ENCODE data around the gene IQSEC1.

Gene IQSEC1

DNA sequence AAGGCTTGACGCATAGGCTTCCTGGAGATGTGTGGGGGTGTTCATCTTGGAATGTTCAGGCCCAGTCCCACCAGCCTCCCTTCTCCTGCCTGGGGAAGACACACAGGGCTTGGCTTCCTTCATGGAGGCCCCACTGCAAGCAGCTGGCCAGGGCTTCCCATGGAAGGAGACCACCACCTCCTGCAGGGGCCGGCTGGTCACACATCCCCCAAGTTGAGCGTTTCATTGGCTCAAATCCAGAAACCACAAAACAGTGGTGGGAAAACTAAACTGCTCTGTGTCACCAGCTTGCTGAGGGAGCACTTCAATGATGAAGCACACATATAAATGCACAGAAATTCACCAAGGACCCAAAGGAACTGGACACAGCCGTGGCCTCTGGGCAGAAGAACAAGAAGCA lies 8.3 kb downstream of the IQSEC1 start:
- Histone ChIP-seq H3K36me3 (ENCODE audit: insufficient read depth, low read length) (no peaks in the 10 kb centered on the region), H3K27me3 (ENCODE audit: insufficient read depth, low read length) (no peaks in the 10 kb centered on the region), H3K4me1 (ENCODE audit: insufficient read depth, low read length) (no peaks in the 10 kb centered on the region), H3K4me3 (ENCODE audit: low read length) (no peak overlapping the region), H3K9ac (ENCODE audit: low read depth, low read length) (no peak overlapping the region), H3K9me3 (ENCODE audit: insufficient read depth, low read depth, low read length) (no peaks in the 10 kb centered on the region), H3K27ac (ENCODE audit: low read depth, low read length) (no peak overlapping the region)
- WGBS = 88% methylated on average over 4 of the region's 4 CpGs

DNA sequence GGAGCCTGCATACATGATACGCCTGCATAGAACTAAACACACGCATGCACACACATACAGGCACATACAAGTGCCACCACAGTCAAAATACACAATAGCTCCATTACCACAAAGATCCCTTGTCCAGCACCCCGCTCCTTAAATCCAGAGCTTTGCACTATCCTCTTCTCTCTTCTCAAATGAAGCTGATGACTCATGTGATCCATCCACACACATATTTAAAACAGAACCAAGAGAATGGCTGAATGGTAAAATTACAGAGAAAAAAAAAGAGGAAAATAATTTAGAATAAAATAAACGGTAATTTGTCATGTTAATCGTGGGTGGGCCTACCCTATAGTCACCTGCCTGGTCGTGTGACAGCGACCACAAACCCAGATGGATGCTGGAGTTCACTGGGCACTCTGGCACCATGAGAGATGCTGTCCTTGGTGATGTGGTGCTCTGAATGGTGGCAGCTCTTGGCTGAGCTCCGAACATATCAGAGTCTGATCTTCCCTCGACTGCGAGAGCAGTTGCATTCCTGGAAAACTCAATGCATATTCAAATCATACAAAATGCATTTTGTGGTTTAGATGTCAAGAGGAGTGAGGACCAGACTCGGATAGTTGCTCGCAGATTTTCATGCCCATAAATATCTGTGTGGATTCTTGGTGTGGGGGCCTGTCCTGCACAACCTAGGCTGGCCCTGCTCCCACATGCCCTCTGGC lies 8.9 kb downstream of the IQSEC1 start:
- Histone ChIP-seq H3K9me3 (ENCODE audit: insufficient read depth, low read depth, low read length) (no peaks in the 10 kb centered on the region), H3K9ac (ENCODE audit: low read depth, low read length) (no peak overlapping the region), H3K27me3 (ENCODE audit: insufficient read depth, low read length) (no peaks in the 10 kb centered on the region), H3K4me1 (ENCODE audit: insufficient read depth, low read length) (no peaks in the 10 kb centered on the region), H3K4me3 (ENCODE audit: low read length) (no peak overlapping the region), H3K27ac (ENCODE audit: low read depth, low read length) (no peak overlapping the region), H3K36me3 (ENCODE audit: insufficient read depth, low read length) (no peaks in the 10 kb centered on the region)
- 94% methylated on average over 12 of the region's 12 CpGs for WGBS

DNA sequence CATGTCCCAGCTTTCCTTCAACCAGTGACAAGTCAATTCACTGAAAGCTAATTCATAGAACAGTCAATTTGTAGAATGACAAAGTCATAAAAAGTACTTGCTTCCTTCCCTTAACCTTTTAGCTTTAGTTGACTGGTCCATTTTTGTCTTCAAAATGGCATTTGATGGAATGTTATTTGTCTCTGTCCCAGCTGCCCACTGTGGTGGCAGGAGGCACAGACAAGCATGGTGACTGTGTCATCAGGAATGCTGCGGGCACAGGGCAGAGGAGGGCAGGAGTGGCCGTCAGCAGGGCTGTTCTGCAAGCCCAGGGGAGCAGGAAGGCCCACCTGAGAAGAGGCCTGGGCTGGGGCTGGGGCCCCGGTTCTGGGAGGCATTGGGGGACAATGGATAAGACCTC lies 10.0 kb downstream of the IQSEC1 start:
- H3K27ac ChIP-seq (ENCODE audit: low read depth, low read length) = no peak overlapping the region
- WGBS = 89% methylated on average over 3 of the region's 3 CpGs
- H3K36me3 ChIP-seq (ENCODE audit: insufficient read depth, low read length) = no peaks in the 10 kb centered on the region
- H3K9me3 ChIP-seq (ENCODE audit: insufficient read depth, low read depth, low read length) = no peaks in the 10 kb centered on the region
- H3K9ac ChIP-seq (ENCODE audit: low read depth, low read length) = no peak overlapping the region
- no peaks in the 10 kb centered on the region for H3K27me3 ChIP-seq (ENCODE audit: insufficient read depth, low read length)
- no peak overlapping the region for H3K4me3 ChIP-seq (ENCODE audit: low read length)
- no peaks in the 10 kb centered on the region for H3K4me1 ChIP-seq (ENCODE audit: insufficient read depth, low read length)

DNA sequence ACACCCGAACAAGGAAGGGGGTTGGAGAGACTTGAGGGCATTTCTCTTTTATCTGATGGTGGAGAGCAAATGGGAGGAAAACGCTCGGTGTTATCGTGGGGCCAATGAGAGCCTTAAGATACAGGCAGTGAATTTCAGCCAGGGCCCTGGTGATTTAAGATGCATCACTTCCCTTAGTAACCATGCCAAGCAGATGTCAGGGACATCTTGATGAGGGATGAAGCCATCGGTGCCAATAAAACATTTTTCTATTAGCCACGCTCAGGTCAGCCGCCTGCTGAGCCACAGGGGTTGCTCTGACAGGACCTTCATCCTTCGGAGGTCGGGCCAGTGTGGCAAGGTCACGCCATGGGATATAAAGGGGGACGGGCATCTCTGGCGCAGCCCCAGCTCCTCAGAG lies 10.6 kb downstream of the IQSEC1 start:
- Histone ChIP-seq H3K27me3 (ENCODE audit: insufficient read depth, low read length) (no peaks in the 10 kb centered on the region), H3K9ac (ENCODE audit: low read depth, low read length) (no peak overlapping the region), H3K4me3 (ENCODE audit: low read length) (no peak overlapping the region), H3K9me3 (ENCODE audit: insufficient read depth, low read depth, low read length) (no peaks in the 10 kb centered on the region), H3K27ac (ENCODE audit: low read depth, low read length) (no peak overlapping the region), H3K36me3 (ENCODE audit: insufficient read depth, low read length) (no peaks in the 10 kb centered on the region), H3K4me1 (ENCODE audit: insufficient read depth, low read length) (no peaks in the 10 kb centered on the region)
- WGBS = 87% methylated on average over 12 of the region's 12 CpGs

DNA sequence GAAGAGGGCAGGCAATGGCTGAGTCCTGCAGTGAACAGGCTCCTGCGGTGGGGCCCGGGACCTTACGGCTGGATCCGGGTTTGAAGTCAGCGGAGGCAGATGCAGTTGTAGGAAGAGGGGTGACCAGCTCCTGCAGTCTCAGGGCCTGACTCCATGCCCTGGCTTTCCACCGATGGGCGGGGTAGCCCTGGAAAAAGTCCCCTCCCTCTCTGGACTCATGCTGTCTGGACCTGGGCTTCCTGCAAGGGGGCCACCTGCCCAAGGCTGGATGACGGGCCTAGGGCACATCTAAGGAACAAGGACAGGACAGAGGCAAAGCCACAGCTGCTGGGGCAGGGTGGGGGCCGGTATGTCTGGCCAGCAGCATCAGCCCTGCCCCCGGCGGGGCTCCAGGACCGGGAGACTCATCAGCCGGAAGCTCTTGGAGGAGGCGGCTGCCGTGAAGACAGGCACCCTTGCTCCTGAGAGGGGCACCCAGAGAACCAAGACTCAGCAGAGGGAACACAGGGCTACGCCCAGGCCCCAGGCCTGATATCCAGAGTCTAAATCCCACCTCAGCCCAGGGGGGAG lies 12.8 kb downstream of the IQSEC1 start:
- 86% methylated on average over 16 of the region's 16 CpGs for WGBS
- Histone ChIP-seq H3K9ac (ENCODE audit: low read depth, low read length) (no peak overlapping the region), H3K36me3 (ENCODE audit: insufficient read depth, low read length) (no peaks in the 10 kb centered on the region), H3K4me1 (ENCODE audit: insufficient read depth, low read length) (no peaks in the 10 kb centered on the region), H3K27me3 (ENCODE audit: insufficient read depth, low read length) (no peaks in the 10 kb centered on the region), H3K27ac (ENCODE audit: low read depth, low read length) (no peak overlapping the region), H3K4me3 (ENCODE audit: low read length) (no peak overlapping the region), H3K9me3 (ENCODE audit: insufficient read depth, low read depth, low read length) (no peaks in the 10 kb centered on the region)

DNA sequence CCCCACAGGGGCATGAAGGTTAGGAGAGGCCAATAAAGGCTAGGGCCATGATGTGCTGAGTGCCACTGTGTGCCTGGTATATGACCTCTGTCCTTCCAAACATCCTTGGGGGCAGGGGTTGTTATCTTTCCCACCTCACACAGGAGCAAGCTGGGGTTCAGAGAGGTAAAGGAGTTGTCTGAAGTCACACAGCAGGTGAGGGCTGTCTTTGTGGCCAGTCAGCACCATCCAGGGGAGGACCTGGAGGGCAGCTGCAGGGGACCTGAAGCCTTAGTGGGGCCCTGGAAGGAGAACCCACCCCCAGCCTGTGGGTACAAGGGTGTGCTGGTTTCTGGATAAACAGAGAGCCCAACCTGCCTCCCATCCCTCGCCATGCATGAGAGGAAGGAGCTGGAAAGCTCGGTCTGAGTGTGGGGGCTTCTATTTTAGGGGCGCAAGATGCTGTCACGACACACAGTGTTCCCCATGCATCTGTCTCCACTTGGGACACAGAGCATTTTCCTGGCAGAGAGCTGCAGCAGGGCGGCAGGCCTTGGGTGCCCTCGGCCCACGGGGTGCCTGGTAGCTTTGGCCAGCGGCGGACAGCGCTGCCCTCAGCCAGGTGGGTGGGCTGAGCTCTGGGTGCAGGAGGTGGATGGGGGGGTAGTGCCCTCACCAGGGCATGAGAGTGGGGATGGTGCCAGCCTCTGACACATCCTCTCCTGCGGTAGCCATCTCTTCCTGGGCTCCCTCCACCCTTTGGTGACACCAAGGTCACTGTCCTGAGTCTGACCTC lies 14.7 kb downstream of the IQSEC1 start:
- no peaks in the 10 kb centered on the region for H3K9me3 ChIP-seq (ENCODE audit: insufficient read depth, low read depth, low read length)
- H3K36me3 ChIP-seq (ENCODE audit: insufficient read depth, low read length) = no peaks in the 10 kb centered on the region
- no peak overlapping the region for H3K4me3 ChIP-seq (ENCODE audit: low read length)
- no peaks in the 10 kb centered on the region for H3K27me3 ChIP-seq (ENCODE audit: insufficient read depth, low read length)
- H3K27ac ChIP-seq (ENCODE audit: low read depth, low read length) = no peak overlapping the region
- no peaks in the 10 kb centered on the region for H3K4me1 ChIP-seq (ENCODE audit: insufficient read depth, low read length)
- no peak overlapping the region for H3K9ac ChIP-seq (ENCODE audit: low read depth, low read length)
- 95% methylated on average over 11 of the region's 11 CpGs for WGBS

DNA sequence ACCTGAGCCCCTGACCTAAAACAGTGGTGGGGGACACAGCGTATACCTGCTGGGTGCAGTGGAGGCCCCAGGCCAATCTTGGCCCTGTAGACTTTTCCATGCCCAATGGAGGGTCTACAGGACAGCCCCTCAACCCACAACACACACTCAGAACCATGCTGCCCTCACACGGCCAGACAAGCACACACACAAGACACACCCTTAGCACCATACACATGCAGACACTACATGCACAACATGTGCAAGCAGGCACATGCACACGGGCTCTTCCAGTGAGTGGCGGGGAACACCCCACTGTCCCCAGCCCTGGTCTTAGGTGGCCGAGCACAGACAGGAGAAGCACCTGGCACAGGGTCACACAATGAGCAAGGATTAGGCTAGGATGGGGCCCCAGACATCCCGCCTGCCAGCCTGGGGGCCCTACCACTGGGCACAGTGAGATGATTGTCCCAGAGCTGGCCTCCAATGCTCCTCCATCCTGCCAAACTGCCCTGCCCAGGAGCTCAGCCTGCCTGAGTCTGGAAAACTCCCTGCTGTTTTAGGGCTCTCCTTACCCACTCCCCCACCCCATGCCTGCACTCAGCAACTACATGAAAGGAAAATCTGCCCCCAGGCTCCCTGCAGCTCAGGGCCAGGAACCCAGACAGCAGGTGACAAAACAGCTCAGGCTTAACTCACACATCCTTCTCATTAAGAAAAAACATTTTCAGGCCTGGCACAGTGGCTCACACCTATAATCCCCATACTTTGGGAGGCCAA lies 15.8 kb downstream of the IQSEC1 start:
- no peaks in the 10 kb centered on the region for H3K27me3 ChIP-seq (ENCODE audit: insufficient read depth, low read length)
- no peak overlapping the region for H3K27ac ChIP-seq (ENCODE audit: low read depth, low read length)
- no peaks in the 10 kb centered on the region for H3K9me3 ChIP-seq (ENCODE audit: insufficient read depth, low read depth, low read length)
- WGBS = 87% methylated on average over 6 of the region's 6 CpGs
- no peaks in the 10 kb centered on the region for H3K36me3 ChIP-seq (ENCODE audit: insufficient read depth, low read length)
- H3K4me3 ChIP-seq (ENCODE audit: low read length) = no peak overlapping the region
- no peaks in the 10 kb centered on the region for H3K4me1 ChIP-seq (ENCODE audit: insufficient read depth, low read length)
- no peak overlapping the region for H3K9ac ChIP-seq (ENCODE audit: low read depth, low read length)

DNA sequence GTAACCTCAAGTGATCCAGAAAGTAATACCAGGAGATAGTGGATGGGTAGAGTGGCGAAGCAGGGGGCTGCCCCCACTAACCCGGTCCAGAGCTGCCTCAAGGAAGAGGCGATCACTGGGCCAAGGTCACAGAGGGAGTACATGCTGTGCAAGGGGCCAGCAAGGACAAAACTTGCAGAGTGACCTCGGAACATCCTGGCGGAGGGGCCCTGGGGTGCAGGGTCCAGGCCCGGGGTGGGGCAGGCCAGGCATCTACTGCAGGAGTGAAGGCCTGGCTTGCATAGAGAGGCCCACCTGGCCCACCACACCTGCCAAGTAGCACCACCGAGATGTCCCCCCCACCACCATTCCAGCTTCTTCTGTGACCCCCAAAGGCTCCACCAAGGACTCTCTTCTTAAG lies 17.6 kb downstream of the IQSEC1 start:
- WGBS = 95% methylated on average over 7 of the region's 7 CpGs
- Histone ChIP-seq H3K9me3 (ENCODE audit: insufficient read depth, low read depth, low read length) (no peaks in the 10 kb centered on the region), H3K4me1 (ENCODE audit: insufficient read depth, low read length) (peaks cover 8% of the 10 kb centered on the region; the same call in 1 of the 2 replicates)

DNA sequence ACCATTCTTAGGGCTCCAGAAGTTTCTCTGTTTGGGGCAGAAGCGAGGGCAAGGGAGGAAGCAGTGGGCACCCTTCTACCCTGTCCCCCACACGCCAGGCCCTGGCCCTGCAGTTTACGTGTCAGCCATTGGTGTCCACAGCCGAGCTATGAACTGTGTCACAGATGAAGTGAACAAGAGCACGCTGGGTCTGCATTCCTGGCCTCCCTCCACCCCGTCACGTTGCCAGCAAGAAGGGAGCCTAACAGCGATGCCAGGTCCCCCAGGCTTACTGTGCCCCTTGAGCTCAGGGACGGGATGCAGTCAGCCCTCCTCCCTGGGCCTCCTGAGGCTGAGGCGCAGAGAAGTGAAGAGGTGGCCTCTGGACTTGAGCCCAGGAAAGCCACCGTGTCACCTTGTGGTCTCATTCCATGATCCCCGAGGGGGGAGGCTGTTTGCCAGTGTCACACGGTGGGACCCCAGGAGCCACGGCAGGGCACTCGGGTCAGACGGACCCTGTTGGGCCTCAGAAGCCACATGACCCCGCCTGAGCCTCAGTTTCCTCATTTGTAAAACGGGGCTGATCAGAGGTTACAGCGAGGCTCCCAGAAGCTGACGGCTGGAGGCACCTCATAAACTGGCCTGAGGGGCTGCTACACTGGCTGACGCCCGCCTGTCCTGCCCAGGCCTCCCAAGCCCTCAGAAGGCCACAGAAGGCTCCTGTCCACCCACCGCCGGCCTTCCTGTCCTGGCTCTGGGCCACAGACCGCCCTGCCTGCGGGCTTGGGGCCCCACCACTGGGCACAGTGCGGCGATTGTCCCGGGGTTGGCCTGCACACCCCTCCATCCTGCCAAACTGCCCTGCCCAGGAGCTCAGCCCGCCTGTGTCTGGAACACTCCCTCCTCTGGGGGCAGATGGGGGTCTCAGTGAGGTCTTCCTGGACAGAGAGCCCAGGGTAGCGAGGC lies 18.6 kb downstream of the IQSEC1 start:
- WGBS = 95% methylated on average over 31 of the region's 31 CpGs
- Histone ChIP-seq H3K27ac (ENCODE audit: low read depth, low read length) (no peak overlapping the region), H3K9ac (ENCODE audit: low read depth, low read length) (no peak overlapping the region)

More for the DNA sequence above, 17.6 kb downstream of the IQSEC1 start:
- Histone ChIP-seq H3K36me3 (ENCODE audit: insufficient read depth, low read length) (no peaks in the 10 kb centered on the region), H3K27me3 (ENCODE audit: insufficient read depth, low read length) (no peaks in the 10 kb centered on the region), H3K27ac (ENCODE audit: low read depth, low read length) (no peak overlapping the region), H3K9ac (ENCODE audit: low read depth, low read length) (no peak overlapping the region), H3K4me3 (ENCODE audit: low read length) (no peak overlapping the region)

DNA sequence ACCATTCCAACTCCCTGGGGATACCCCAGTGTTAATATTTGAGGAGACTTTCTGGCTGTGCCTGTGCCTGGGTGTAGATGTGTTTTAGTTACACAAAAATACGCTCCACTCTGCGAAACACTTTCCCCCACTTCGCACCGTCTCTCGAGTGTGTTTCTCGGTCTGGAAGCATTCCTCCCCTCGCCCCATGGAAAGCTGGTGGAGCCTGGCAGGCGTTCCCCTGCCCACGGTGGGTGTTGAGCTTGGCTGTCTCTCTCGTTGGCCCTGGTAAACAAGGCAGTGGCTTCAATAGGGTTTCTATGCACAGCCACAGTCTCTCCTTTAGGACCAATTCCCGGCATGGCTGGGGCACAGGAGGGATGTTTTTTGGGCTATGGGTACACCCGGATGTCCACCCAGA lies 19.3 kb downstream of the IQSEC1 start:
- H3K27ac ChIP-seq (ENCODE audit: low read depth, low read length) = no peak overlapping the region
- H3K9me3 ChIP-seq (ENCODE audit: insufficient read depth, low read depth, low read length) = no peaks in the 10 kb centered on the region
- no peaks in the 10 kb centered on the region for H3K36me3 ChIP-seq (ENCODE audit: insufficient read depth, low read length)
- H3K27me3 ChIP-seq (ENCODE audit: insufficient read depth, low read length) = no peaks in the 10 kb centered on the region
- no peak overlapping the region for H3K4me3 ChIP-seq (ENCODE audit: low read length)
- no peak overlapping the region for H3K9ac ChIP-seq (ENCODE audit: low read depth, low read length)
- 95% methylated on average over 12 of the region's 12 CpGs for WGBS
- peaks cover 8% of the 10 kb centered on the region; the same call in 1 of the 2 replicates for H3K4me1 ChIP-seq (ENCODE audit: insufficient read depth, low read length)

More for the DNA sequence above, 18.6 kb downstream of the IQSEC1 start:
- H3K4me3 ChIP-seq (ENCODE audit: low read length) = no peak overlapping the region
- no peaks in the 10 kb centered on the region for H3K36me3 ChIP-seq (ENCODE audit: insufficient read depth, low read length)
- H3K4me1 ChIP-seq (ENCODE audit: insufficient read depth, low read length) = peaks cover 8% of the 10 kb centered on the region; the same call in 1 of the 2 replicates
- H3K9me3 ChIP-seq (ENCODE audit: insufficient read depth, low read depth, low read length) = no peaks in the 10 kb centered on the region
- no peaks in the 10 kb centered on the region for H3K27me3 ChIP-seq (ENCODE audit: insufficient read depth, low read length)

Data from HUES64 (cell line).